NCI-H1417 (cell line): ENCODE results near the gene FBN1.
A peak's percentile ranks its signal among the peaks of the same experiment; 100 is the strongest.

Experiments
- DNase-seq, 3 experiments: peaks; one replicate each; lab custom pipeline; 2025; lab: John Stamatoyannopoulos, UW

Gene FBN1

GRCh38 chr15:48645558-48646330 is at the start of gene FBN1:
Gene FBN1, minus strand, starts transcription at chr15:48645709. Its CDS starts 940 bp downstream, at chr15:48644769.
- peak in 2 of 3 experiments; percentile 14 to 35 for DNase-seq

DNA sequence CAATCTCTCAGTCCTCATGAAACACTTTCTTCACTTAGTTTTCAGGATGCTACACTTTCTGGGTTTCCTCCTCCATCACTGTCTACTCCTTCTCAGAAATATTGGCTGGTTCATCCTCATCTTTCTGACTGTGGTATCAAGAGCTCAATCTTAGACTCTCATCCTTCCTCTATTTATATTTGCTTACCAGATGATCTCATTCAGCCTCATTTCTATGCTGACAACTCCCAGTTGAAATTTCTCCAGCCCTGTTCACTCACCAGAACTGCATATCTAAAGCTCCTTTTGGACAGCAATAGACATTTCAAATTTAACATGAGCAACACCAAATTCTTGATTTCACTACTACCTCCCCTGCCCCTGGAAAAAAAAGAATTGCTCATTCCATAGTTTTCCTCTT is 48.0 kb upstream of the FBN1 start:
- DNase-seq, result no peak

DNA sequence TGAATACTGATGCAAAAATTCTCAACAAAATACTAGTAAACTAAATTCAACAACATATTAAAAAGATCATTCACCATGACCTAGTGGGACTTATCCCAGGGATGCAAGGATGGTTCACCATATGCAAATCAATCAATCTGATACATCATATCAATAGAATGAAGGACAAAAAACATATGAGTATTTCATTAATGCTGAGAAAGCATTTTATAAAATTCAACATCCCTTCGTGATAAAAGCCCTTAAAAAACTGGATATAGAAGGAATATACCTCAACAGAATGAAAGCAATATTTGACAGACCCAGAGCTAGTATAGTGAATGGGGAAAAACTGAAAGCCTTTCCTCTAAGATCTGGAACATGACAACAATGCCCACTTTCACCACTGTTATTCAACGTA is 43.0 kb upstream of the FBN1 start:
- DNase-seq, result no peak

- no peak for DNase-seq
These were observed 38.7 kb upstream of the FBN1 start for GRCh38 chr15:48683991-48684765.

- no peak for DNase-seq
These were observed 37.6 kb upstream of the FBN1 start for GRCh38 chr15:48682942-48683651.

GRCh38 chr15:48681353-48681752 is 35.8 kb upstream of the FBN1 start:
- DNase-seq, result peak in 2 of 3 experiments; percentile 25 to 69

DNA sequence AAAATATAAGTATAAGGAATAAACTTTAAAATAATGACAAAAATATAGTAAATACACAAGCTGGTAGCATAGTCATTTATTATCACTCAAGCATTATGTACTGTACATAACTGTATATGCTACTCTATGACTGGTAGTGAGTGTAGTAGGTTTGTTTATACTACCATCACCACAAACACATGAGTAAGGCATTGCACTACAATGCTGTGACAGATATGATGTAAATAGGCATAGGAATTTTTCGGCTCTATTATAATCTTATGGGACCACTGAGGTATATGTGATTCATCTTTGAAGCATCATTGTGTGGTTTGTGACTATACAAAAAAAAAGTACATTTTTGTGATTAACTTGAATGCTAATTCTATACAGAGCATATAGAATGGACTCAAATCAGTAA is 35.3 kb upstream of the FBN1 start:
- peak in 1 of 3 experiments; percentile 16 for DNase-seq

GRCh38 chr15:48679952-48680351 is 34.4 kb upstream of the FBN1 start:
- peak in 1 of 3 experiments; percentile 1 for DNase-seq

GRCh38 chr15:48678851-48679250 is 33.3 kb upstream of the FBN1 start:
- no peak for DNase-seq

- DNase-seq, result no peak
These were observed 32.3 kb upstream of the FBN1 start for GRCh38 chr15:48677821-48678220.

- DNase-seq, result no peak
These were observed 29.9 kb upstream of the FBN1 start for GRCh38 chr15:48675436-48675835.

GRCh38 chr15:48674876-48675275 is 29.4 kb upstream of the FBN1 start:
- DNase-seq, result no peak

DNA sequence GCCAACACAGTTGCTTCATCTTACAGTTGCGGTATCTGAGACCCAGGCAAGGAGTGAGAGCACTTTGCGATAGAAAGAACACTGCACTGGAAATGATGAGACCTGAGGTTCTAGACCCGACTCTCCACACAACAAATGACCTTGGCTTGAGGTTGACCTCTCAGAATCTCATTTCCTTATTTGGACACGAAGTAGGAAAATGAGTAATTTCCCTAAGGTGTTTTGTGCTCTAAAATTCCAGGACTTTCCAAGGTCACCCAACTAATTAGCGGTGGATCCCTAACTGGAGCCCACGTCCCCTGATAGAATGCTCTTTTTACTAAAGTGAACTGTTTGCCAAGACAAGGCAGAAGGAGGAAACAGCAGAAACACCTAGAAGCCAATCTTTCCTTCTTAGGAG is 26.7 kb upstream of the FBN1 start:
- DNase-seq, result no peak

GRCh38 chr15:48671103-48672022 is 25.9 kb upstream of the FBN1 start:
- DNase-seq, result no peak

- DNase-seq, result no peak
These were observed 22.2 kb upstream of the FBN1 start for GRCh38 chr15:48667701-48668100.

GRCh38 chr15:48664436-48664835 is 18.9 kb upstream of the FBN1 start:
- DNase-seq, result no peak

- no peak for DNase-seq
These were observed 12.6 kb upstream of the FBN1 start for GRCh38 chr15:48657950-48658591.

DNA sequence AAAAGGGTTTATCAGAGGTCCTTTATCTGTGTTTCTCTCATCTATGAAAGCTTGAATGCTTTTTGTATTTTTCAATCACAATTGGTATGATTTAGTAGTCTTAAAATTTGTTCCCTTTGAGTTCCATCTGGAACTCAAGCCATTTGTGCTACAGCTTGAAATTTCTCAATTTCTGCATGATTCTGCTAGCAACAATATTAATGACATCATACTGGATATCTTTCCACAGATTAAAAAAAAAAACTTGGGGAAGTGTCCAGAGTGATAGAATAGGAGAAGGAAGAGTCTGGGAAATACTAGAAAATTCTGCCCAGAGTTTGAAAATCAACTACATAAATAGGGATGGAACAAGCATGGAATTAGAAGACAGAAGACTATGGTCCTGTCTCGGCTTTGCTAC is 9.3 kb upstream of the FBN1 start:
- DNase-seq, result no peak

- no peak for DNase-seq
These were observed 8.6 kb upstream of the FBN1 start for GRCh38 chr15:48653913-48654670.

- no peak for DNase-seq
These were observed 7.7 kb upstream of the FBN1 start for GRCh38 chr15:48653216-48653615.
